ENCODE data around the gene CYSRT1. TPM values are rescaled to one million over a fixed set of nuclear protein-coding genes. Genes with fewer than 3 reads are reported as not detected.

The CYSRT1 gene
- total RNA-seq, 2 experiments from 2014 or later, result 0.45 to 0.55 TPM

DNA sequence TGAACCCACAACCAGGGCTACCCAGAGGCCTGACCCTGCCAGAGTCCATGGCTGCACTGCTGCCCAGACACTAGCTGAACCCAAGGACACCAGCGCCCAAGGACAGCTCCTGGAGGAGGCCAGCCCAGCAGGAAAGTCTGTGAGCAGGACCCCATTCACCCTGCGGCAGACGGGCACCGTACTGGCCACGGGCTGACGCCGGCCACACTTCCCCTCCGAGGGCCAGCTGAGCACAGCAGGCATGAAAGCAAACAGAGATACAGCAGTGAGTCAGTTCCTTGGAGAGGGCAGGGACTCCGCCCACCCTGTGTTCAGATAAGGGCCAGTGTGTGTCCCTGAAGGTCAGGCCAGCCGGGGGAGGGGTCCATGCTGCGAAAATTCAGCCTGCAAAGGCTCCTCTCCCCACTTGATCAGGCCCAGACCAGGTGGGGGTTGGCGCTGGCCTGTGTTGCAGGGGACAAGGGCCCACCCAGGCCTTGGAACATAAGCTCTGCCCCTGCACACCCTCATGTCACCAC, 6.2 kb upstream of the CYSRT1 start:
- ATAC-seq (ENCODE audit: low read depth) (no peak), DNase-seq (no peak)
- Mint-ChIP-seq H3K36me3 (no peaks in the 10 kb centered on the region), H3K4me3 (no peak overlapping the region), H3K9me3 (no peaks in the 10 kb centered on the region), H3K27ac (no peak overlapping the region), H3K27me3 (no peaks in the 10 kb centered on the region), H3K4me1 (peaks cover 2% of the 10 kb centered on the region)
- POLR2A ChIA-PET, result interaction anchor here (1.4 to 2.0 kb wide), 5 partner anchors 11 to 89 kb away, joined by 4 to 6 read pairs (median 4); partner anchors contain the start of genes ANAPC2, SSNA1 and TUBB4B

- POLR2A ChIA-PET, result interaction anchor here (0.5 to 2.0 kb wide), 6 partner anchors 19 to 152 kb away, joined by 3 to 7 read pairs (median 6); partner anchors contain the start of genes ANAPC2, SSNA1 and TPRN
- no peaks in the 10 kb centered on the region for H3K36me3 Mint-ChIP-seq
Observed at GRCh38 chr9:137219757-137220316, 5.1 kb upstream of the CYSRT1 start.

DNA sequence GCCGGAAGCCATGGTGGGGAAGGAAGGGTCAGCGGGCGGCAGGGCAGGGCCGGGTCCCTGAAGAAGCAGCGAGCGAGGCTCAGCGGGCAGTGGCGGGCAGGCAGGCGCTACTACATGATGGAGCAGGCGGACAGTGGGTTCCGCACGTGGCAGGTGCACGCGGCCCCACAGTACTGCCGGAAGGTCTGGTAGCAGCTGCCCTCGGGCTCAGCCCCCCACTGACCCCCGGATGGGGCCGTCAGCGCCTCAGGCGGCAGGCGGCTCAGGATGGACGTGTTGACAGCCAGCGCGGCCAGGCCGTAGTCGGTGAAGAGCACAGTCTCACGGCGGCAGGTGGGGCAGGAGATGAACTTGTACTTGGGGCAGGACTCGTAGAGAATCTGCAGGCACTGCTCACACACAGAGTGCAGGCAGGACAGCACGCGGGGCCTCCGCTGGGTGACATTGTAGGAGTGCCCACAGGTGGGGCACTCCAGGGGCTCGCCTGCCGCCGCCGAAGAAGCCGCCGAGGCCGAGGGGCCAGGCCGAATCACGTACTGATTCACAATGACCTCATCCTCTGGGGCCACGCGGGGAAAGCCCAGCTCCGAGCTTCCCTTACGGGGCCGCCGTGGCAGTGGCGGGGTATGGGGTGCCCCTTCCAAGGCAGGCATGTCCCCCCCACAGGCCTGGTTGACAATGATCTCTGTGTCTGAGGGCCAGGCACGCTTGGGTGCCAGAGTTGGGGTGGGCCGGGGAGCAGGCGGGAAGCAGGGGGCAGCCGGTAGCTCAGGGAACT, 4.5 kb upstream of the CYSRT1 start:
- DNase-seq (no peak), ATAC-seq (ENCODE audit: low read depth) (no peak)
- Mint-ChIP-seq H3K36me3 (no peaks in the 10 kb centered on the region), H3K27ac (peak overlapping the region; percentile 21), H3K4me1 (peaks cover 4% of the 10 kb centered on the region), H3K4me3 (peak overlapping the region; percentile 50), H3K9me3 (no peaks in the 10 kb centered on the region), H3K27me3 (no peaks in the 10 kb centered on the region)
- POLR2A ChIA-PET, result interaction anchor here (0.5 to 4.5 kb wide), 9 partner anchors 10 to 93 kb away, joined by 3 to 31 read pairs (median 6); partner anchors contain the start of genes ANAPC2, NDOR1, SSNA1 and TMEM203

More at GRCh38 chr9:137219757-137220316, 5.1 kb upstream of the CYSRT1 start:
- Mint-ChIP-seq H3K9me3 (no peaks in the 10 kb centered on the region), H3K4me3 (no peak overlapping the region), H3K27me3 (no peaks in the 10 kb centered on the region), H3K4me1 (peaks cover 4% of the 10 kb centered on the region), H3K27ac (no peak overlapping the region)
- ATAC-seq (ENCODE audit: low read depth) (no peak), DNase-seq (no peak)

DNA sequence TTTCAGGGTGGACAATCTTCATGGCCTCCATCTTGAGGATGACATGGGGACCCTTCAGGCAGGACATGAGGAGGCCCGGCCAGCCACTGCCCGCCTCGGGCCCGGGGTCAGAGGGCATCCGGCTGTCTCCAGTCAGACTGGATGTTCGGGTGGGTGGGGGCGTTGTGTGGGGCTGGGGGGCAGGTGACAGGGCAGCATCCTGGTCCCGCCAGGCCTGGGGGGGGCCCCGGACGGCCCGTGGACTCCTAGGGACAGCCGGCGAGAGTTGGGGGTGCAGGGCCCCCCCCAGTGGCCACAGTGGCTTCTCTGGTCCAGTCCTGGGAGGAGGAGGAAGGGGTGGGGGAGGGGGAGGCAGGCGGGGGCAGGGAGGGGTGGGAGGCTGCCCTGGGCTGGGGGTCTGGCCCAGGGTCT, 3.9 kb upstream of the CYSRT1 start:
- peaks cover 4% of the 10 kb centered on the region for H3K4me1 Mint-ChIP-seq
- H3K27me3 Mint-ChIP-seq, result no peaks in the 10 kb centered on the region
- ATAC-seq (ENCODE audit: low read depth) (no peak), DNase-seq (no peak)
- POLR2A ChIA-PET, result interaction anchor here (0.5 to 4.5 kb wide), 5 partner anchors 11 to 91 kb away, joined by 3 to 31 read pairs (median 6); partner anchors contain the start of genes NDOR1, TMEM203 and TPRN
- no peaks in the 10 kb centered on the region for H3K36me3 Mint-ChIP-seq
- H3K9me3 Mint-ChIP-seq, result no peaks in the 10 kb centered on the region
- peak overlapping the region; percentile 21 for H3K27ac Mint-ChIP-seq
- peak overlapping the region; percentile 50 for H3K4me3 Mint-ChIP-seq

GRCh38 chr9:137221506-137222111, 3.4 kb upstream of the CYSRT1 start:
- H3K4me1 Mint-ChIP-seq, result peaks cover 4% of the 10 kb centered on the region
- peak overlapping the region; percentile 35 for H3K4me3 Mint-ChIP-seq
- H3K27me3 Mint-ChIP-seq, result no peaks in the 10 kb centered on the region
- no peak overlapping the region for H3K27ac Mint-ChIP-seq
- no peak for ATAC-seq (ENCODE audit: low read depth)
- H3K9me3 Mint-ChIP-seq, result no peaks in the 10 kb centered on the region
- POLR2A ChIA-PET, result interaction anchor here (0.5 to 4.5 kb wide), 9 partner anchors 11 to 135 kb away, joined by 3 to 33 read pairs (median 16); partner anchors contain the start of genes ANAPC2, MAN1B1, NDOR1 and SSNA1
- H3K36me3 Mint-ChIP-seq, result no peaks in the 10 kb centered on the region
- DNase-seq, result peak; percentile 64

- DNase-seq (peak; percentile 67), ATAC-seq (ENCODE audit: low read depth) (no peak)
- Mint-ChIP-seq H3K9me3 (no peaks in the 10 kb centered on the region), H3K27ac (peak within 1 kb of the TSS; percentile 82), H3K27me3 (no peaks in the 10 kb centered on the region), H3K4me1 (peaks cover 5% of the 10 kb centered on the region), H3K36me3 (no peaks in the 10 kb centered on the region), H3K4me3 (peak within 1 kb of the TSS; percentile 84)
- POLR2A ChIA-PET, result interaction anchor here (0.7 to 4.9 kb wide), 20 partner anchors 8 to 494 kb away, joined by 3 to 43 read pairs (median 6); partner anchors contain the start of genes ANAPC2, DPP7, MAN1B1 and NDOR1
Observed at GRCh38 chr9:137222190-137223077, 2.5 kb upstream of the CYSRT1 start, which contains the start of gene RNF208. Gene RNF208, minus strand, starts transcription at chr9:137222240. Its CDS starts 1,028 bp downstream, at chr9:137221212.

DNA sequence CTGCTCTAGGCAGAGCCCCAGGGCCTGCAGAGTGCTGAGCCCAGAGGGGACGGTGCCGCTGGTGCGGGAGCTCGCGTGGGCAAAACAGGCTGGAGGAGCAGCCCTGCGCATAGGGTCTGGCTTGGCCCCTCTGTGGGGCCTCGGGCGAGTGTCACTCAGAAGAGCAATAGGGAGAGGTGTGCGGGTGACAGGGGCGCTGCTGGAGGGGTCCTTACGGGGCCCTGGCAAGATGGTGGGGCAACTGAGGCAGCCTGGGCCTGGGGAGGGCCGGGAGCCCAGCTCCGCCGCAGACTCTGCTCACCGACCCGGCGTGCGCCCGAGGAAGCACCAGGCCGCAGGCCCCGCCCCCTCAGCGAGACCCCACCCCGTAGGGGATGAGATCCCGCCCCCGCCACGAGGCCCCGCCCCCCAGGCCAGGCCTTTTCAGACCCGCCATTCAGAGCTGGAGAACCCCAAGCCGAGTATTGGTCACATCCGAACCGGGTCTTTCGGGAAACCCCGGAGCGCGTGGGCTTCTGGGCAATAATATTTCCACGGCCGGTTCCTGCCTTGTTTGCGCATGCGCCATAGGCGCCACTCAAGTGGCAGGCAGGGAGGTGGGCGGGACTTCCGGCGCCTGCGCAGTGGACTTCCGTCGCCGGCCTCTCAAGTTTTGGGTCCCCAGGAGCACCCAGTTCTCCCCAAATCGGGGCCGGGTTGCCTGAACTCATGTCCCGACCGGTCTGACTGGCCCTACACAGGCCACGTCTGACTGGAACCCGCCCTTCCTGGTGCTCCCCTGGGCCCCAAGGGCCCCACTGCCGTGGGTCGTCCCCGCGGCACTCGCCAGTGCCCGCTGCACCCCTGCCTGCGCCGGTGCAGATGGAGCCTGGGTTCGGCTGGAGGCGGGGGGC, 1.6 kb upstream of the CYSRT1 start:
- peaks cover 2% of the 10 kb centered on the region for H3K27me3 Mint-ChIP-seq
- no peaks in the 10 kb centered on the region for H3K9me3 Mint-ChIP-seq
- peak overlapping the region; percentile 82 for H3K27ac Mint-ChIP-seq
- ATAC-seq (ENCODE audit: low read depth) (peak; percentile 87), DNase-seq (peak; percentile 98)
- POLR2A ChIA-PET, result interaction anchor here (0.5 to 4.9 kb wide), 24 partner anchors 9 to 495 kb away, joined by 3 to 43 read pairs (median 4); partner anchors contain the start of genes ANAPC2, DPP7, MAN1B1 and NDOR1
- peaks cover 7% of the 10 kb centered on the region for H3K4me1 Mint-ChIP-seq
- no peaks in the 10 kb centered on the region for H3K36me3 Mint-ChIP-seq
- peak overlapping the region; percentile 84 for H3K4me3 Mint-ChIP-seq

DNA sequence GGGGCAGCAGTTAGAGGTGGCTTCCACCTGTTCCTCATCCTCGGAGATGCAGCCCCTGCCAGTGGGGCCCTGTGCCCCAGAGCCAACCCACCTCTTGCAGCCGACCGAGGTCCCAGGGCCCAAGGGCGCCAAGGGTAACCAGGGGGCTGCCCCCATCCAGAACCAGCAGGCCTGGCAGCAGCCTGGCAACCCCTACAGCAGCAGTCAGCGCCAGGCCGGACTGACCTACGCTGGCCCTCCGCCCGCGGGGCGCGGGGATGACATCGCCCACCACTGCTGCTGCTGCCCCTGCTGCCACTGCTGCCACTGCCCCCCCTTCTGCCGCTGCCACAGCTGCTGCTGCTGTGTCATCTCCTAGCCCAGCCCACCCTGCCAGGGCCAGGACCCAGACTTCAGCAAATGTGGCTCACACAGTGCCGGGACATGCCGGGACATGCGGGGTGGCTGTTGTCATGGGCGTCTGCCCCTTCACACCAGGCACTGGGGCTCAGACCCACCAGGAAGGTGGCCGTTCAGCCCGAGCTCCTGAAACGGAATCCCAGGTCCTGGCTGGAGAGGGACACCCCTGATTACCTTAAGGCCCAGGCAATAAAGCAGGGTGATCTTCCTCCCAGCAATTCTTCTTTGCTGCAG, 841 bp downstream of the CYSRT1 start:
- ATAC-seq (ENCODE audit: low read depth) (no peak), DNase-seq (peak; percentile 39)
- POLR2A ChIA-PET, result interaction anchor here (1.2 to 4.9 kb wide), 6 partner anchors 22 to 156 kb away, joined by 3 to 35 read pairs (median 8); partner anchors contain the start of genes MAN1B1, SAPCD2 and TPRN
- no peak overlapping the region for H3K4me3 Mint-ChIP-seq
- no peak overlapping the region for H3K27ac Mint-ChIP-seq
- H3K9me3 Mint-ChIP-seq, result no peaks in the 10 kb centered on the region
- peaks cover 2% of the 10 kb centered on the region for H3K27me3 Mint-ChIP-seq
- H3K36me3 Mint-ChIP-seq, result no peaks in the 10 kb centered on the region
- peaks cover 7% of the 10 kb centered on the region for H3K4me1 Mint-ChIP-seq

GRCh38 chr9:137226338-137227053, 1.5 kb downstream of the CYSRT1 start:
- ATAC-seq (ENCODE audit: low read depth) (no peak), DNase-seq (peak; percentile 32)
- Mint-ChIP-seq H3K27me3 (peaks cover 2% of the 10 kb centered on the region), H3K4me1 (peaks cover 7% of the 10 kb centered on the region), H3K4me3 (no peak overlapping the region), H3K9me3 (no peaks in the 10 kb centered on the region), H3K27ac (no peak overlapping the region), H3K36me3 (no peaks in the 10 kb centered on the region)
- POLR2A ChIA-PET, result interaction anchor here (0.8 to 4.9 kb wide), 8 partner anchors 14 to 157 kb away, joined by 3 to 35 read pairs (median 4); partner anchors contain the start of genes MAN1B1, SAPCD2, TPRN and TUBB4B

DNA sequence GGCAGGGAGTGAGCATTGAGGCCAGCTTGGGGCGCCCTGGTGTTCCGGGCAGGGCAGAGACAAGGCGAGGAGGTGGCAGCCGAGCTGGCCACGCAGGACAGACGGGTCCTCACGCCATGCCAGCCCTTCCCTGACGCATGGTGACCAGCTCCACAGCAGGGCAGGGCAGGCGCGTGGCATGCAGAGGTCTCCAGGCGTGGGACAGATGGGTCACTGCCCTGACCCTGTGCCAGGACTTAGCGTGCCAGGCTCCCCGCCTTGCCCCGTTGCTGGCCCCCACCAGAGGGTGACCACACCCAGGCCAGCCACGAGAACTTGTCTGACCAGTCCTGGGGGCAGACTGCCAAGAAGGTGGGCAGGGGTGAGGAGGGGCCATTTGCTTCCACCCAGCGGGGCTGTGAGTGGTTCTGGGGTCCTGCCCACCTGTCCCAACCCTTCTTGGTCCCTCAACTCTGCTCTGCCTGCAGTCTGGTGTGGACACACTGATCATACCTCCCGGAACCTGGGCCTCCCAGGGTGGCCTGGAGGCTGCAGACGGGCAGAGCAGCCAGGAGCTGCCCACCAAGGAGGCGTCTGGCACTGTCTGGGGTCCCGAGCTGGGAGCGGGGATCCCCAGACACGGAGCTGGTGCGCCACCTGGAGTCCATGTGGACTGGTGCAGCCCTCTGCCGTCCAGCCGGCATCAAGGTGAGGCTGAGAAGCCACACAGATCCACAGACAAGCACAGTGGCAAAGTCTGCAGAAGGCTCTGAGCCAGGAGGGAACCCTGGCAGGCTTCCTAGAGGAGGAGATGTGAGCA, 2.3 kb downstream of the CYSRT1 start, which contains the start of gene RNF224:
RNF224 (plus strand) TSS at position 449 of the 799 bp plus-strand sequence. CDS start 834 bp downstream, outside the sequence.
- ATAC-seq (ENCODE audit: low read depth) (peak; percentile 40), DNase-seq (peak; percentile 88)
- peak within 1 kb of the TSS; percentile 81 for H3K27ac Mint-ChIP-seq
- no peaks in the 10 kb centered on the region for H3K9me3 Mint-ChIP-seq
- peaks cover 2% of the 10 kb centered on the region for H3K27me3 Mint-ChIP-seq
- no peaks in the 10 kb centered on the region for H3K36me3 Mint-ChIP-seq
- H3K4me1 Mint-ChIP-seq, result peaks cover 7% of the 10 kb centered on the region
- peak within 1 kb of the TSS; percentile 33 for H3K4me3 Mint-ChIP-seq
- POLR2A ChIA-PET, result interaction anchor here (0.8 to 4.9 kb wide), 9 partner anchors 12 to 141 kb away, joined by 3 to 35 read pairs (median 3); partner anchors contain the start of genes ANAPC2, MAN1B1, SSNA1 and TUBB4B

All from activated naive CD8-positive, alpha-beta T cell treated with anti-CD3 and anti-CD28 coated beads, Interleukin-2, amount 10 ng/mL, durations not matched to agents 7 days and 5 days (primary cell).